HG03460 (cell line): Measurements from ENCODE around the gene FMNL3.

Experiments used
- ATAC-seq: cut with Tn5 transposase; IDR thresholded peaks from one replicate; pipeline ENCODE4 v1.9.1; 2021; ENCODE audit not compliant: unreplicated experiment

The FMNL3 gene

GRCh38 chr12:49675137-49675536, 32.1 kb downstream of the FMNL3 start:
- ATAC-seq, result no peak

- no peak for ATAC-seq
Observed at GRCh38 chr12:49674318-49674981, 32.8 kb downstream of the FMNL3 start.

GRCh38 chr12:49673446-49674317, 33.5 kb downstream of the FMNL3 start:
- ATAC-seq, result no peak

- ATAC-seq, result no peak
Observed at GRCh38 chr12:49672301-49673217, 34.6 kb downstream of the FMNL3 start.

- no peak for ATAC-seq
Observed at GRCh38 chr12:49671031-49671765, 36.0 kb downstream of the FMNL3 start.

- ATAC-seq, result no peak
Observed at GRCh38 chr12:49669796-49670195, 37.4 kb downstream of the FMNL3 start.

GRCh38 chr12:49667325-49668090, 39.7 kb downstream of the FMNL3 start:
- ATAC-seq, result no peak

GRCh38 chr12:49666176-49666575, 41.0 kb downstream of the FMNL3 start:
- no peak for ATAC-seq

- no peak for ATAC-seq
Observed at GRCh38 chr12:49665384-49665783, 41.8 kb downstream of the FMNL3 start.

GRCh38 chr12:49664591-49665239, 42.5 kb downstream of the FMNL3 start:
- ATAC-seq, result peak; percentile 71

- no peak for ATAC-seq
Observed at GRCh38 chr12:49664167-49664566, 43.0 kb downstream of the FMNL3 start.

- ATAC-seq, result peak; percentile 70
Observed at GRCh38 chr12:49662998-49663843, 44.0 kb downstream of the FMNL3 start.

GRCh38 chr12:49661746-49662145, 45.5 kb downstream of the FMNL3 start:
- no peak for ATAC-seq

- no peak for ATAC-seq
Observed at GRCh38 chr12:49661191-49661590, 46.0 kb downstream of the FMNL3 start.

GRCh38 chr12:49659753-49660152, 47.5 kb downstream of the FMNL3 start:
- ATAC-seq, result no peak

- ATAC-seq, result no peak
Observed at GRCh38 chr12:49658276-49658675, 48.9 kb downstream of the FMNL3 start.

GRCh38 chr12:49655595-49656236, 51.5 kb downstream of the FMNL3 start:
- ATAC-seq, result no peak

GRCh38 chr12:49654715-49655114, 52.5 kb downstream of the FMNL3 start:
- no peak for ATAC-seq
